H1 (cell line): ENCODE results near the gene LUC7L3. TPM values are rescaled to one million over a fixed set of nuclear protein-coding genes. Genes with fewer than 3 reads are reported as not detected.

Source experiments
- CTCF ChIA-PET: fragments of 300-600 bp; sonication (Branson Sonifier 250); formaldehyde crosslinking; loops from one replicate; lab custom pipeline; 2021; ENCODE audit not compliant: partially characterized antibody; lab: Charles Lee
- POLR2A ChIA-PET: fragments of 300-600 bp; sonication (Branson Sonifier 250); formaldehyde crosslinking; loops from one replicate; lab custom pipeline; 2021; ENCODE audit warnings: inconsistent platforms; ENCODE audit not compliant: partially characterized antibody; lab: Charles Lee
- DNase-seq, 2 experiments: peaks; one replicate each; pipeline versions ENCODE4 v3.0.0 to v3.0.0-alpha.2; 2010 to 2022; ENCODE audit warnings: low spot score in 2 of 2, low read depth in 1 of 2, mixed read lengths in 1 of 2
- FAIRE-seq: peaks from 2 replicates; lab custom pipeline; 2011; peaks lifted over from hg19 to GRCh38; lab: Jason Lieb, UNC
- H2AFZ ChIP-seq: 2 replicates; pipeline ENCODE4 v1.8.1; 2012; ENCODE audit warnings: low read length, inconsistent platforms
- H2AK5ac ChIP-seq: 2 replicates; pipeline ENCODE4 v1.6.1; 2013; ENCODE audit warnings: low read depth, low read length
- H2BK120ac ChIP-seq: replicated peaks from 2 replicates; pipeline ENCODE3; 2013; ENCODE audit warnings: low read depth, low read length, inconsistent platforms
- H2BK12ac ChIP-seq: 2 replicates; pipeline ENCODE4 v1.6.1; 2013; ENCODE audit warnings: low read depth, low read length
- H2BK15ac ChIP-seq: 2 replicates; pipeline ENCODE4 v1.6.1; 2013; ENCODE audit warnings: low read length
- H2BK20ac ChIP-seq: 2 replicates; pipeline ENCODE4 v1.6.1; 2013; ENCODE audit warnings: low read length
- H2BK5ac ChIP-seq: 2 replicates; pipeline ENCODE4 v1.6.1; 2013; ENCODE audit warnings: low read depth, low read length
- H3K14ac ChIP-seq: 2 replicates; pipeline ENCODE4 v1.6.1; 2013; ENCODE audit warnings: inconsistent platforms; ENCODE audit not compliant: insufficient read length
- H3K18ac ChIP-seq: 2 replicates; pipeline ENCODE4 v1.6.1; 2013; ENCODE audit warnings: low read length; ENCODE audit errors: extremely low read depth
- H3K23ac ChIP-seq: 2 replicates; pipeline ENCODE4 v1.6.1; 2013; ENCODE audit warnings: inconsistent platforms; ENCODE audit not compliant: insufficient read length
- H3K23me2 ChIP-seq: 2 replicates; pipeline ENCODE4 v1.6.1; 2013; ENCODE audit warnings: low read depth, low read length
- H3K27ac ChIP-seq: 2 replicates; pipeline ENCODE4 v1.6.1; 2011; ENCODE audit warnings: low read depth, low read length, inconsistent platforms
- H3K27me3 ChIP-seq, 4 experiments: replicated peaks in 1 of 4; 1 replicate in 1 of 4; 2 replicates in 3 of 4; pipeline versions ENCODE4 v1.6.1 to v1.8.1; 2011 to 2013; ENCODE audit warnings: low read length in 3 of 4, mild to moderate bottlenecking in 3 of 4, inconsistent platforms in 2 of 4, mixed read lengths in 2 of 4, moderate library complexity in 1 of 4; ENCODE audit not compliant: control insufficient read depth in 3 of 4, insufficient read depth in 3 of 4; ENCODE audit errors: extremely low read depth in 1 of 4
- H3K36me3 ChIP-seq, 4 experiments: 2 replicates each; pipeline versions ENCODE4 v1.6.1 to v1.8.1; 2011 to 2013; ENCODE audit warnings: mild to moderate bottlenecking in 4 of 4, low read length in 3 of 4, moderate library complexity in 2 of 4, control low read depth in 1 of 4, inconsistent platforms in 1 of 4; ENCODE audit not compliant: insufficient read depth in 4 of 4, control insufficient read depth in 2 of 4
- H3K4ac ChIP-seq: replicated peaks from 2 replicates; pipeline ENCODE3; 2013; ENCODE audit warnings: low read length, low read depth, mixed read lengths, inconsistent platforms; ENCODE audit not compliant: insufficient read length
- H3K4me1 ChIP-seq, 4 experiments: replicated peaks in 1 of 4; 1 replicate in 1 of 4; 2 replicates in 3 of 4; pipeline versions ENCODE4 v1.6.1 to v1.8.1; 2011 to 2013; ENCODE audit warnings: low read length in 3 of 4, inconsistent platforms in 2 of 4, mixed read lengths in 1 of 4; ENCODE audit not compliant: insufficient read depth in 4 of 4, control insufficient read depth in 3 of 4
- H3K4me2 ChIP-seq, 2 experiments: 2 replicates each; pipeline versions ENCODE4 v1.6.1 to v1.8.1; 2011 to 2013; ENCODE audit warnings: low read depth in 2 of 2, low read length in 2 of 2, control low read depth in 1 of 2, inconsistent platforms in 1 of 2, mild to moderate bottlenecking in 1 of 2; ENCODE audit not compliant: insufficient read depth in 1 of 2
- H3K4me3 ChIP-seq, 4 experiments: fragments of 200-600, 300-600 bp in 1 of 4; sonication (generic), shearing (Covaris generic), sonication (Bioruptor Twin) in 1 of 4; 2 replicates each; pipeline versions ENCODE4 v1.5.1 to v1.8.1; 2011 to 2016; ENCODE audit warnings: low read length in 4 of 4, low read depth in 3 of 4, control low read depth in 2 of 4, inconsistent platforms in 2 of 4, mild to moderate bottlenecking in 2 of 4, mixed read lengths in 1 of 4, moderate library complexity in 1 of 4; ENCODE audit not compliant: insufficient read depth in 2 of 4; ENCODE audit errors: extremely low read depth in 1 of 4
- H3K56ac ChIP-seq: replicated peaks from 2 replicates; pipeline ENCODE3; 2013; ENCODE audit warnings: low read depth, mild to moderate bottlenecking, mixed read lengths, low read length, inconsistent platforms; ENCODE audit not compliant: insufficient read length
- H3K79me1 ChIP-seq: 2 replicates; pipeline ENCODE4 v1.6.1; 2013; ENCODE audit warnings: low read depth, low read length, control low read depth
- H3K79me2 ChIP-seq, 2 experiments: 2 replicates each; pipeline versions ENCODE4 v1.6.1 to v1.8.1; 2012 to 2013; ENCODE audit warnings: low read length in 2 of 2, mild to moderate bottlenecking in 2 of 2, inconsistent platforms in 1 of 2; ENCODE audit not compliant: insufficient read depth in 2 of 2, control insufficient read depth in 1 of 2
- H3K9ac ChIP-seq, 4 experiments: replicated peaks in 1 of 4; 1 replicate in 1 of 4; 2 replicates in 3 of 4; pipeline versions ENCODE4 v1.6.1 to v1.8.1; 2011 to 2013; ENCODE audit warnings: low read depth in 3 of 4, low read length in 3 of 4, control low read depth in 2 of 4, mild to moderate bottlenecking in 2 of 4, moderate library complexity in 2 of 4, inconsistent platforms in 1 of 4; ENCODE audit errors: extremely low read depth in 1 of 4
- H3K9me3 ChIP-seq, 2 experiments: 2 replicates each; pipeline versions ENCODE4 v1.6.1 to v1.8.1; 2012 to 2013; ENCODE audit warnings: mild to moderate bottlenecking in 2 of 2, moderate library complexity in 2 of 2, control low read depth in 1 of 2, inconsistent platforms in 1 of 2, low read depth in 1 of 2, low read length in 1 of 2, mixed read lengths in 1 of 2; ENCODE audit not compliant: insufficient read depth in 2 of 2
- H4K20me1 ChIP-seq, 2 experiments: replicated peaks in 1 of 2; 2 replicates each; pipeline versions ENCODE3 to v1.8.1; 2011 to 2013; ENCODE audit warnings: inconsistent platforms in 2 of 2, low read length in 2 of 2, mild to moderate bottlenecking in 1 of 2; ENCODE audit not compliant: insufficient read depth in 2 of 2, control insufficient read depth in 1 of 2
- H4K5ac ChIP-seq: 2 replicates; pipeline ENCODE4 v1.6.1; 2013; ENCODE audit warnings: low read length, low read depth, mixed read lengths, inconsistent platforms; ENCODE audit not compliant: insufficient read length
- H4K8ac ChIP-seq: 2 replicates; pipeline ENCODE4 v1.8.0; 2013; ENCODE audit warnings: mild to moderate bottlenecking, moderate library complexity, low read length, inconsistent platforms; ENCODE audit not compliant: insufficient read depth; ENCODE audit errors: extremely low read depth
- H4K91ac ChIP-seq: replicated peaks from 2 replicates; pipeline ENCODE3; 2013; ENCODE audit warnings: low read length, mixed read lengths, inconsistent platforms; ENCODE audit not compliant: insufficient read length
- CBX5 ChIP-seq: fragments of 300-800, 300-1000 bp; sonication (generic); IDR thresholded peaks from 2 replicates; pipeline ENCODE4 v1.7.1; 2016; ENCODE audit warnings: antibody characterized with exemption, low read length, low read depth
- CEBPB ChIP-seq: IDR thresholded peaks from 2 replicates; pipeline ENCODE4 v1.6.1; 2012; ENCODE audit warnings: low read depth, low read length
- SP4 ChIP-seq: IDR thresholded peaks from 2 replicates; pipeline ENCODE4 v1.6.1; 2012; ENCODE audit warnings: low read length, inconsistent platforms
- TEAD4 ChIP-seq: IDR thresholded peaks from 2 replicates; pipeline ENCODE4 v1.6.1; 2012; ENCODE audit warnings: low read depth, low read length, inconsistent platforms, mixed read lengths
- WGBS, 2 experiments: shearing (Covaris generic) in 1 of 2; methylation state at CpG; one replicate each; pipeline versions ENCODE4 v1.1.6 to v1.1.7; 2013 to 2015; ENCODE audit warnings: low lambda C conversion rate in 2 of 2, mixed read lengths in 2 of 2, inconsistent platforms in 1 of 2, low coverage in 1 of 2, missing lambda C conversion rate in 1 of 2; ENCODE audit not compliant: insufficient replicate concordance in 2 of 2, insufficient coverage in 1 of 2, insufficient read length in 1 of 2; ENCODE audit errors: extremely low coverage in 1 of 2, missing lambda C conversion rate in 1 of 2; 5-methylcytosine and 5-hydroxymethylcytosine counted together
- polyA plus RNA-seq, 7 experiments: library from polyadenylated mRNA; depleted of rRNA in 3 of 7; stranded (reverse) in 5 of 7; unstranded in 2 of 7; fragments of >200 nt in 5 of 7; fragments of 200-250 nt in 2 of 7; gene quantifications; 1 replicate in 5 of 7; 2 replicates in 1 of 7; 4 replicates in 1 of 7; pipeline versions ENCODE4 v1.2.1 to v1.2.3, GENCODE V29; 2011 to 2013; ENCODE audit warnings: missing spikeins in 2 of 7, mixed read lengths in 2 of 7
- total RNA-seq: library from RNA; stranded (reverse); fragmentation: NEBNext Ultra II Directional; extraction: Animal tissue kit (Norgen Biotek cat#: 25700); gene quantifications from 2 replicates; pipeline ENCODE4 v1.2.1, GENCODE V29; 2021

Gene LUC7L3
- total and polyA plus RNA-seq, 2 of the 8 experiments (the other 6 are each of a cell fraction or from before 2014, with no cell fraction given), result 102 to 126 TPM

DNA sequence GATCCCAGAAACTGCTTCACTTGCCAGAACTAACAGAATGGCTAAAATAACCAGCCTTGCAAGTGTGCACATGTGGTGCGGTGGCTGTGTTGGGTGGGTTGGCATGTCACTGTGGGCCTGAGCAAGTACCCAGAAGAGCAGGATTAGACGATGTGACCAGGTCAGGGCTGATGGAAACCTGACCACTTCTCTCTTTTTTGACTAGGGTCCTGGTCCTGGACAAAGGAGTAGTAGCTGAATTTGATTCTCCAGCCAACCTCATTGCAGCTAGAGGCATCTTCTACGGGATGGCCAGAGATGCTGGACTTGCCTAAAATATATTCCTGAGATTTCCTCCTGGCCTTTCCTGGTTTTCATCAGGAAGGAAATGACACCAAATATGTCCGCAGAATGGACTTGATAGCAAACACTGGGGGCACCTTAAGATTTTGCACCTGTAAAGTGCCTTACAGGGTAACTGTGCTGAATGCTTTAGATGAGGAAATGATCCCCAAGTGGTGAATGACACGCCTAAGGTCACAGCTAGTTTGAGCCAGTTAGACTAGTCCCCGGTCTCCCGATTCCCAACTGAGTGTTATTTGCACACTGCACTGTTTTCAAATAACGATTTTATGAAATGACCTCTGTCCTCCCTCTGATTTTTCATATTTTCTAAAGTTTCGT lies 28.4 kb upstream of the LUC7L3 start:
- Histone ChIP-seq H3K4me2 (no peak overlapping the region), H2BK5ac (0 out of 2 replicates have a peak overlapping the region, but pooled peaks have one; percentile 83), H2AFZ (no peak overlapping the region), H3K4ac (no peak overlapping the region), H3K56ac (no peak overlapping the region), H4K91ac (peak overlapping the region; percentile 70), H4K8ac (peak overlapping the region; percentile 43; the same call in 1 of the 2 replicates), H3K9ac (no peak overlapping the region), H3K36me3 (peaks cover 5 to 27% (median 14%) of the 10 kb centered on the region in 4 experiments; a peak in 6 of 8 replicates), H3K23me2 (no peaks in the 10 kb centered on the region), H2BK12ac (peak overlapping the region; percentile 5; the same call in 1 of the 2 replicates), H3K27ac (no peak overlapping the region), H2BK20ac (no peak overlapping the region), H4K5ac (no peak overlapping the region), H3K79me2 (no peaks in the 10 kb centered on the region), H3K4me3 (no peak overlapping the region), H2BK15ac (no peak overlapping the region), H4K20me1 (no peaks in the 10 kb centered on the region), H3K18ac (peak overlapping the region; percentile 25; the same call in 1 of the 2 replicates), H3K27me3 (no peaks in the 10 kb centered on the region), H3K23ac (no peak overlapping the region), H3K14ac (no peak overlapping the region), H3K9me3 (no peaks in the 10 kb centered on the region), H3K79me1 (no peaks in the 10 kb centered on the region), H2AK5ac (no peak overlapping the region), H3K4me1 (peaks cover 1 to 21% (median 8%) of the 10 kb centered on the region in 4 experiments; a peak in 6 of 7 replicates)
- ChIA-PET POLR2A (interaction anchor here (0.9 to 2.2 kb wide), 3 partner anchors 18 to 28 kb away, joined by 4 to 5 read pairs (median 4); partner anchors contain the start of gene LUC7L3), CTCF (interaction anchor here (0.9 to 20.2 kb wide), 8 partner anchors 10 to 140 kb away, joined by 3 to 391 read pairs (median 5); no protein-coding TSS in a partner anchor)
- no peak for FAIRE-seq
- WGBS, 2 experiments, result 88% methylated on average over 9 of the region's 9 CpGs; no CpG with 5 or more reads in 1 of the 2 experiments
- TF ChIP-seq SP4, result no peak
- TF ChIP-seq CBX5, result no peak
- TF ChIP-seq TEAD4, result no peak
- TF ChIP-seq CEBPB, result no peak
- TF ChIP-seq, all 59 proteins: peak for 0
- DNase-seq, result no peak
- H2BK120ac ChIP-seq, result no peak overlapping the region
